Measurements from ENCODE around the gene WDR37.

The WDR37 gene

GRCh38 chr10:1078668-1079067 lies 22.5 kb downstream of the WDR37 start:
- Histone ChIP-seq H3K27me3 (replicated peaks in 2 of 5; ENCODE audit: control insufficient read depth in 4 of 5, insufficient read depth in 5 of 5, low read length in 4 of 5) (no peaks in the 10 kb centered on the region), H3K9me3 (ENCODE audit: control extremely low read depth in 1 of 5, control insufficient read depth in 4 of 5, insufficient read depth in 2 of 5, low read depth in 1 of 5, low read length in 4 of 5) (no peaks in the 10 kb centered on the region), H3K36me3 (ENCODE audit: control insufficient read depth in 4 of 4, insufficient read depth in 4 of 4, low read length in 3 of 4) (peaks cover 18 to 64% (median 44%) of the 10 kb centered on the region in 4 experiments), H3K27ac (ENCODE audit: insufficient read depth in 1 of 2, low read depth in 1 of 2, low read length in 2 of 2, poor library complexity in 1 of 2, severe bottlenecking in 2 of 2) (no peak overlapping the region), H3K4me1 (ENCODE audit: control extremely low read depth in 1 of 4, control insufficient read depth in 4 of 4, insufficient read depth in 4 of 4, low read length in 3 of 4) (no peaks in the 10 kb centered on the region), H3K4me3 (ENCODE audit: control insufficient read depth in 1 of 7, extremely low read depth in 1 of 7, insufficient read depth in 4 of 7, low read depth in 2 of 7, low read length in 6 of 7) (no peak overlapping the region)
- CTCF ChIA-PET = interaction anchor here (1.2 kb wide), 1 partner anchor 16 kb away, joined by 3 read pairs; no protein-coding TSS in a partner anchor
- POLR2A ChIA-PET = no interaction called here
- DNase-seq = no peak

- ChIA-PET POLR2A (no interaction called here), CTCF (interaction anchor here (1.0 kb wide), 1 partner anchor 12 kb away, joined by 3 read pairs; no protein-coding TSS in a partner anchor)
- H3K9me3 ChIP-seq (ENCODE audit: control extremely low read depth in 1 of 5, control insufficient read depth in 4 of 5, insufficient read depth in 2 of 5, low read depth in 1 of 5, low read length in 4 of 5) = no peaks in the 10 kb centered on the region
- H3K27ac ChIP-seq (ENCODE audit: insufficient read depth in 1 of 2, low read depth in 1 of 2, low read length in 2 of 2, poor library complexity in 1 of 2, severe bottlenecking in 2 of 2) = no peak overlapping the region
- WGBS (ENCODE audit: insufficient coverage) = 100% methylated on average over 14 of the region's 17 CpGs
- no peak for DNase-seq
- H3K27me3 ChIP-seq (replicated peaks in 2 of 5; ENCODE audit: control insufficient read depth in 4 of 5, insufficient read depth in 5 of 5, low read length in 4 of 5) = no peaks in the 10 kb centered on the region
- H3K4me3 ChIP-seq (ENCODE audit: control insufficient read depth in 1 of 7, extremely low read depth in 1 of 7, insufficient read depth in 4 of 7, low read depth in 2 of 7, low read length in 6 of 7) = no peak overlapping the region
- H3K36me3 ChIP-seq (ENCODE audit: control insufficient read depth in 4 of 4, insufficient read depth in 4 of 4, low read length in 3 of 4) = peaks cover 28 to 91% (median 68%) of the 10 kb centered on the region in 4 experiments
- H3K4me1 ChIP-seq (ENCODE audit: control extremely low read depth in 1 of 4, control insufficient read depth in 4 of 4, insufficient read depth in 4 of 4, low read length in 3 of 4) = no peaks in the 10 kb centered on the region
Measured at GRCh38 chr10:1083581-1083980, 27.4 kb downstream of the WDR37 start.

DNA sequence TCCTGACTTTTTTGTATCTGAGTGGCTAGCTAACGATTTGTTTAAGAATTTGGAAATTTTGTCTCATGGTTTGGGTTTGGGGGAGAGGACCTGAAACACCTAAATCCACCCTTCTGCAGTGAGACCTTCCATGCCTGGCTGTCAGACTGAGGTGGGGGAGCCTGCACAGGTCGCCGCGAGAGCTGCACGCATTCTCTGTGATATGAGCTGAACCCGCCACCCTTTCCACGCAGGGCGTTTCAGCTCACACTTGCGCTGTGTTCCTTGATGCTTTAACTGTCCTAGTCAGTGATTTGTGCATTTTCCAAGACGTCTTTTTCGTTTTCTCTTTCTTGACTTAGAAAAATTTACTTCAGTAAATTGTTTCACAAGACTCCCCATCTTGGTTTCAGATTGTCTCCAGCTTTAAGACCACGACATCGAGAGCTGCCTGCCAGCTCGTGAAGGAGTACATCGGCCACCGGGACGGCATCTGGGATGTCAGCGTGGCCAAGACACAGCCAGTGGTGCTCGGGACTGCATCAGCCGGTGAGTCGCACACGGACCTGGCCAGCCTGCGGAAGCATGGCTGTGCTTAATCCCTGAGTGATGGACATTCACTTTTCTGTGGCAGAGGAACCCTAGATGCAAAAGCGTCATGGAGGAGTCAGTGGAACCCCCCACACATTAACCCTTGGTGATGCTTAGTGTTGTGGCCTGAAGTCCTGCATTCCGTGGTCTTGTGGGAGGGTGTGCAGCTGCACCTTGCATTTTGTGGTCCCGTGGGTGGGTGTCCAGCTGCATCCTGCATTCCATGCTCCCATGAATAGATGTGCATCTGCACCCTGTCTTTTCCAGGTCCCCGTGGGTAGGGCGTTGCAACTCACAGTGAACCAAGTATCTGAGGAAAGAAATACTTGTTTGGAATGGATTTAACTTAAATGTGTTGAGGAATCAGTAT lies 28.1 kb downstream of the WDR37 start:
- CTCF ChIA-PET = interaction anchor here (1.0 kb wide), 1 partner anchor 13 kb away, joined by 3 read pairs; no protein-coding TSS in a partner anchor
- no peak for DNase-seq

DNA sequence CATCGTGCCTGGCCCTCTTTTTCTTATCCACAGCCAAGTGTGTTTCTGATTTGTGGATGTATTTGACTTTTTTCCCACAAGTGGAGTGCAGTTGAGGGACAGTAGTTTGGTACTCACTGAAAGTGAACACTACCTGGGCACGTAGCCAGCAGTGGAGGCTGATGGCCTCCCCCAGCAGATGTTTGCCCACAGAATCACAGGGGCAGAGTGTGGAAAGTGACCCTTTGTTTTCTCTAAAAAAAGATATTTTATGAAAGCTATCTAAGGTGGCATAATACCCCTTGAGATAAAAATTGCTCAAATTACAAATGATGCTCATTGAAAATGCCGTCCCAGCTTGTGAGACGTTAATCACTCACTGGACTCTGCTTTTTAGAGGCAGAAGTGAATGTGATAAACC lies 29.1 kb downstream of the WDR37 start:
- ChIA-PET CTCF (no interaction called here), POLR2A (no interaction called here)
- no peak for DNase-seq
- no peaks in the 10 kb centered on the region for H3K27me3 ChIP-seq (replicated peaks in 2 of 5; ENCODE audit: control insufficient read depth in 4 of 5, insufficient read depth in 5 of 5, low read length in 4 of 5)
- H3K36me3 ChIP-seq (ENCODE audit: control insufficient read depth in 4 of 4, insufficient read depth in 4 of 4, low read length in 3 of 4) = peaks cover 17 to 92% (median 65%) of the 10 kb centered on the region in 4 experiments
- no peak overlapping the region for H3K4me3 ChIP-seq (ENCODE audit: control insufficient read depth in 1 of 7, extremely low read depth in 1 of 7, insufficient read depth in 4 of 7, low read depth in 2 of 7, low read length in 6 of 7)
- 95% methylated on average over 3 of the region's 4 CpGs for WGBS (ENCODE audit: insufficient coverage)
- no peak overlapping the region for H3K27ac ChIP-seq (ENCODE audit: insufficient read depth in 1 of 2, low read depth in 1 of 2, low read length in 2 of 2, poor library complexity in 1 of 2, severe bottlenecking in 2 of 2)
- no peaks in the 10 kb centered on the region for H3K9me3 ChIP-seq (ENCODE audit: control extremely low read depth in 1 of 5, control insufficient read depth in 4 of 5, insufficient read depth in 2 of 5, low read depth in 1 of 5, low read length in 4 of 5)
- H3K4me1 ChIP-seq (ENCODE audit: control extremely low read depth in 1 of 4, control insufficient read depth in 4 of 4, insufficient read depth in 4 of 4, low read length in 3 of 4) = no peaks in the 10 kb centered on the region

More for the DNA sequence above, 28.1 kb downstream of the WDR37 start:
- Histone ChIP-seq H3K36me3 (ENCODE audit: control insufficient read depth in 4 of 4, insufficient read depth in 4 of 4, low read length in 3 of 4) (peaks cover 25 to 93% (median 70%) of the 10 kb centered on the region in 4 experiments), H3K4me3 (ENCODE audit: control insufficient read depth in 1 of 7, extremely low read depth in 1 of 7, insufficient read depth in 4 of 7, low read depth in 2 of 7, low read length in 6 of 7) (no peak overlapping the region), H3K4me1 (ENCODE audit: control extremely low read depth in 1 of 4, control insufficient read depth in 4 of 4, insufficient read depth in 4 of 4, low read length in 3 of 4) (no peaks in the 10 kb centered on the region), H3K9me3 (ENCODE audit: control extremely low read depth in 1 of 5, control insufficient read depth in 4 of 5, insufficient read depth in 2 of 5, low read depth in 1 of 5, low read length in 4 of 5) (no peaks in the 10 kb centered on the region), H3K27ac (ENCODE audit: insufficient read depth in 1 of 2, low read depth in 1 of 2, low read length in 2 of 2, poor library complexity in 1 of 2, severe bottlenecking in 2 of 2) (no peak overlapping the region), H3K27me3 (replicated peaks in 2 of 5; ENCODE audit: control insufficient read depth in 4 of 5, insufficient read depth in 5 of 5, low read length in 4 of 5) (no peaks in the 10 kb centered on the region)
- POLR2A ChIA-PET = no interaction called here
- WGBS (ENCODE audit: insufficient coverage) = 97% methylated on average over 24 of the region's 28 CpGs

DNA sequence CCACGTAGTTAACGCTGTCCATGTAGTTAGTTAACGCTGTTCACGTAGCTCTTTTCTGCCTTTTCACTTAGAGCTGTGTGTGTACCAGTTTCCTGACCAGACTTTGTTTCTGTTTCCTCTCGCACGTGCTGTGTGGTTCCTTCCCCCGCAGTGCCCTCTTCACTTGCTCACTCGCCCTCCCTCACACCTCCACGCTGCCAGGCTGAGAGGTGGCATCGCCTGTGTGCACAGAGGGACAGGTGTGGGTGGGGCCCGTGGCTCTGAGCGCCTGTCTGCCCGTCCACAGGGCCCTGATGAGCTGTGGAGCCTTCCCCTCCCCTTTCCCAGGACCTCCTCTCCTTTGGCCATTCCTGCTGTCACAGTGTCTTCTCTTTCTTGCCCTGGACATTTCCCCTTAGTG lies 30.6 kb downstream of the WDR37 start:
- DNase-seq = no peak
- CTCF ChIA-PET = interaction anchor here (1.4 to 1.6 kb wide), 2 partner anchors 12 to 25 kb away, joined by 3 read pairs; no protein-coding TSS in a partner anchor
- Histone ChIP-seq H3K36me3 (ENCODE audit: control insufficient read depth in 4 of 4, insufficient read depth in 4 of 4, low read length in 3 of 4) (peaks cover 22 to 95% (median 69%) of the 10 kb centered on the region in 4 experiments), H3K4me3 (ENCODE audit: control insufficient read depth in 1 of 7, extremely low read depth in 1 of 7, insufficient read depth in 4 of 7, low read depth in 2 of 7, low read length in 6 of 7) (no peak overlapping the region), H3K27ac (ENCODE audit: insufficient read depth in 1 of 2, low read depth in 1 of 2, low read length in 2 of 2, poor library complexity in 1 of 2, severe bottlenecking in 2 of 2) (no peak overlapping the region), H3K9me3 (ENCODE audit: control extremely low read depth in 1 of 5, control insufficient read depth in 4 of 5, insufficient read depth in 2 of 5, low read depth in 1 of 5, low read length in 4 of 5) (no peaks in the 10 kb centered on the region), H3K4me1 (ENCODE audit: control extremely low read depth in 1 of 4, control insufficient read depth in 4 of 4, insufficient read depth in 4 of 4, low read length in 3 of 4) (no peaks in the 10 kb centered on the region), H3K27me3 (replicated peaks in 2 of 5; ENCODE audit: control insufficient read depth in 4 of 5, insufficient read depth in 5 of 5, low read length in 4 of 5) (no peaks in the 10 kb centered on the region)
- POLR2A ChIA-PET = no interaction called here
- WGBS (ENCODE audit: insufficient coverage) = 80% methylated on average over 13 of the region's 13 CpGs

- peaks cover 20 to 81% (median 61%) of the 10 kb centered on the region in 4 experiments for H3K36me3 ChIP-seq (ENCODE audit: control insufficient read depth in 4 of 4, insufficient read depth in 4 of 4, low read length in 3 of 4)
- POLR2A ChIA-PET = no interaction called here
Measured at GRCh38 chr10:1089017-1089689, 33.0 kb downstream of the WDR37 start.

DNA sequence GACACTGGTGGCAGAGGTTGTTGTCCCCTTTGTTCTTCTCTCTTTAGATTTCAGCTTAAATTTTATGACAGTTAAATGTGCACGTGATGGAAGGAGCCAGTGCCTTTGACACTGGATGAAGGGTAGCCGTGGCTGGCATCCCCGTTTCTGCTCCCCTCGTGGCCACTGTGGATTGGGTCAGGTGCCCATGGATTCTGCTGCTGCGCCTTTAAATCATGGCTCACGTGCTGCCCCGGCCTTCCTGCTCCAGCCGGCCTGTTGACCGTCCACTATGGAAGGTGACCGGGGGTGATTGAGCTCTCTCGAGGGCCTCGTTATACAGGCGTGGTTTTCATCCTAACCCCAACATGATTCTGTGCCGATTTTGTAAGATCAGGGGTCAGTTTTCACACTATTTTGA lies 34.5 kb downstream of the WDR37 start:
- Histone ChIP-seq H3K4me3 (ENCODE audit: control insufficient read depth in 1 of 7, extremely low read depth in 1 of 7, insufficient read depth in 4 of 7, low read depth in 2 of 7, low read length in 6 of 7) (no peak overlapping the region), H3K27ac (ENCODE audit: insufficient read depth in 1 of 2, low read depth in 1 of 2, low read length in 2 of 2, poor library complexity in 1 of 2, severe bottlenecking in 2 of 2) (no peak overlapping the region), H3K36me3 (ENCODE audit: control insufficient read depth in 4 of 4, insufficient read depth in 4 of 4, low read length in 3 of 4) (peaks cover 17 to 80% (median 62%) of the 10 kb centered on the region in 4 experiments), H3K27me3 (replicated peaks in 2 of 5; ENCODE audit: control insufficient read depth in 4 of 5, insufficient read depth in 5 of 5, low read length in 4 of 5) (no peaks in the 10 kb centered on the region), H3K4me1 (ENCODE audit: control extremely low read depth in 1 of 4, control insufficient read depth in 4 of 4, insufficient read depth in 4 of 4, low read length in 3 of 4) (no peaks in the 10 kb centered on the region), H3K9me3 (ENCODE audit: control extremely low read depth in 1 of 5, control insufficient read depth in 4 of 5, insufficient read depth in 2 of 5, low read depth in 1 of 5, low read length in 4 of 5) (no peaks in the 10 kb centered on the region)
- 98% methylated on average over 13 of the region's 14 CpGs for WGBS (ENCODE audit: insufficient coverage)
- ChIA-PET CTCF (interaction anchor here (1.0 kb wide), 1 partner anchor 22 kb away, joined by 3 read pairs; no protein-coding TSS in a partner anchor), POLR2A (no interaction called here)
- DNase-seq = no peak

More at GRCh38 chr10:1089017-1089689, 33.0 kb downstream of the WDR37 start:
- Histone ChIP-seq H3K4me3 (ENCODE audit: control insufficient read depth in 1 of 7, extremely low read depth in 1 of 7, insufficient read depth in 4 of 7, low read depth in 2 of 7, low read length in 6 of 7) (no peak overlapping the region), H3K4me1 (ENCODE audit: control extremely low read depth in 1 of 4, control insufficient read depth in 4 of 4, insufficient read depth in 4 of 4, low read length in 3 of 4) (no peaks in the 10 kb centered on the region), H3K27me3 (replicated peaks in 2 of 5; ENCODE audit: control insufficient read depth in 4 of 5, insufficient read depth in 5 of 5, low read length in 4 of 5) (no peaks in the 10 kb centered on the region), H3K9me3 (ENCODE audit: control extremely low read depth in 1 of 5, control insufficient read depth in 4 of 5, insufficient read depth in 2 of 5, low read depth in 1 of 5, low read length in 4 of 5) (no peaks in the 10 kb centered on the region), H3K27ac (ENCODE audit: insufficient read depth in 1 of 2, low read depth in 1 of 2, low read length in 2 of 2, poor library complexity in 1 of 2, severe bottlenecking in 2 of 2) (no peak overlapping the region)
- CTCF ChIA-PET = no interaction called here
- WGBS (ENCODE audit: insufficient coverage) = 97% methylated on average over 17 of the region's 19 CpGs
- no peak for DNase-seq
